Testis (tissue), 3 donors: ENCODE data around the gene KRTAP2-1. TPM values are rescaled to one million over a fixed set of nuclear protein-coding genes. Genes with fewer than 3 reads are reported as not detected.

ENCODE experiments used
- DNase-seq: peaks from one replicate; pipeline ENCODE4 v3.0.0-alpha.2; 2019
- H3K27ac ChIP-seq, 2 donors: fragments of 200-600 bp; sonication (generic); one replicate each; pipeline ENCODE4 v1.5.1; 2019
- H3K27me3 ChIP-seq: fragments of 200-600 bp; sonication (generic); one replicate; pipeline ENCODE4 v1.5.1; 2019
- H3K36me3 ChIP-seq: fragments of 200-600 bp; sonication (generic); one replicate; pipeline ENCODE4 v1.5.1; 2017; ENCODE audit warnings: low read depth; ENCODE audit errors: missing control alignments
- H3K4me1 ChIP-seq: fragments of 200-600 bp; sonication (generic); one replicate; pipeline ENCODE4 v1.5.1; 2019
- H3K4me3 ChIP-seq, 2 donors: fragments of 200-600 bp; sonication (generic); one replicate each; pipeline ENCODE4 v1.5.1; 2017 to 2019
- H3K9me3 ChIP-seq: fragments of 200-600 bp; sonication (generic); one replicate; pipeline ENCODE4 v1.5.1; 2017
- POLR2A ChIP-seq: fragments of 450-650 bp; IDR thresholded peaks from one replicate; pipeline ENCODE4 v1.6.1; 2017; ENCODE audit warnings: antibody characterized with exemption, mild to moderate bottlenecking, moderate library complexity
- WGBS, 2 donors: methylation state at CpG; one replicate each; pipeline ENCODE4 v1.1.5; 2018; 5-methylcytosine and 5-hydroxymethylcytosine counted together
- intact Hi-C: fragments of 100-400 bp; cut with DNase I; formaldehyde crosslinking; loops from one replicate; pipeline ENCODE4 v1.15.1; 2023; ENCODE audit warnings: low total_unique reads
- polyA plus RNA-seq: library from polyadenylated mRNA; stranded (reverse); fragments of 350-450 nt; fragmentation: Illumina TruSeq; extraction: RNeasy Lipid Tissue Mini Kit (QIAGEN cat#74804); gene quantifications from one replicate; pipeline ENCODE4 v1.2.3, GENCODE V29; 2014; ENCODE audit warnings: low read depth, low replicate concordance; ENCODE audit not compliant: insufficient read depth
- total RNA-seq, 2 donors: library from RNA; depleted of rRNA; stranded (reverse); fragments of >200 nt; gene quantifications; one replicate each; pipeline ENCODE4 v1.2.3, GENCODE V29; 2016
- TF ChIP-seq, protein P1 (sequence below), 3 experiments: fragments of 450-650 bp in 2 of 3; fragments of 200-600 bp in 1 of 3; sonication (generic) in 1 of 3; IDR thresholded peaks; one replicate each; pipeline ENCODE4 v1.5.1; 2016 to 2019; ENCODE audit warnings: antibody characterized with exemption in 3 of 3, mild to moderate bottlenecking in 2 of 3, moderate library complexity in 1 of 3

KRTAP2-1 gene
- total and polyA plus RNA-seq, 3 donors from 2014 or later = not detected

DNA sequence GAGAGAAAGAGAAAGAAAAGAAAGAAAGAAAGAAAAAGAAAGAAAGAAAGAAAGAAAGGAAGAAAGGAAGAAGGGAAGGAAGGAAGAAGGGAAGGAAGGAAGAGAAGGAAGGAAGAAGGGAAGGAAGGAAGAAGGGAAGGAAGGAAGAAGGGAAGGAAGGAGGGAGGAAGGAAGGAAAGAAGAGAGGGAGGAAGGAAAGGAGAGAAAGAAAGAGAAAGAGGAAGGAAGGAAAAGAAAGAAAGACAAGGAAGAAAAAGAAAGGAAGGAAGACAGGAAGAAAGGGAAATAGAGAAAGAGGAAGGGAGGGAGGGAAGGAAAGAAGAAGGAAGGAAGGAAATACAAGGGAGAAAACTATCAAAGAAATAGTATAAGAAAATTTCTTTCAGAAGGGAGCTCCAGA is 29.7 kb upstream of the KRTAP2-1 start:
- intact Hi-C loops = no loop called here
- H3K27me3 ChIP-seq = no peaks in the 10 kb centered on the region
- H3K4me3 ChIP-seq = no peak overlapping the region
- no peaks in the 10 kb centered on the region for H3K9me3 ChIP-seq
- H3K4me1 ChIP-seq = no peaks in the 10 kb centered on the region
- no peak for DNase-seq
- no peaks in the 10 kb centered on the region for H3K36me3 ChIP-seq
- TF ChIP-seq POLR2A = no peak
- TF ChIP-seq, protein P1, sequence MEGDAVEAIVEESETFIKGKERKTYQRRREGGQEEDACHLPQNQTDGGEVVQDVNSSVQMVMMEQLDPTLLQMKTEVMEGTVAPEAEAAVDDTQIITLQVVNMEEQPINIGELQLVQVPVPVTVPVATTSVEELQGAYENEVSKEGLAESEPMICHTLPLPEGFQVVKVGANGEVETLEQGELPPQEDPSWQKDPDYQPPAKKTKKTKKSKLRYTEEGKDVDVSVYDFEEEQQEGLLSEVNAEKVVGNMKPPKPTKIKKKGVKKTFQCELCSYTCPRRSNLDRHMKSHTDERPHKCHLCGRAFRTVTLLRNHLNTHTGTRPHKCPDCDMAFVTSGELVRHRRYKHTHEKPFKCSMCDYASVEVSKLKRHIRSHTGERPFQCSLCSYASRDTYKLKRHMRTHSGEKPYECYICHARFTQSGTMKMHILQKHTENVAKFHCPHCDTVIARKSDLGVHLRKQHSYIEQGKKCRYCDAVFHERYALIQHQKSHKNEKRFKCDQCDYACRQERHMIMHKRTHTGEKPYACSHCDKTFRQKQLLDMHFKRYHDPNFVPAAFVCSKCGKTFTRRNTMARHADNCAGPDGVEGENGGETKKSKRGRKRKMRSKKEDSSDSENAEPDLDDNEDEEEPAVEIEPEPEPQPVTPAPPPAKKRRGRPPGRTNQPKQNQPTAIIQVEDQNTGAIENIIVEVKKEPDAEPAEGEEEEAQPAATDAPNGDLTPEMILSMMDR (IDR thresholded peaks at IDR 0.05) = no peak
- H3K27ac ChIP-seq = no peak overlapping the region

DNA sequence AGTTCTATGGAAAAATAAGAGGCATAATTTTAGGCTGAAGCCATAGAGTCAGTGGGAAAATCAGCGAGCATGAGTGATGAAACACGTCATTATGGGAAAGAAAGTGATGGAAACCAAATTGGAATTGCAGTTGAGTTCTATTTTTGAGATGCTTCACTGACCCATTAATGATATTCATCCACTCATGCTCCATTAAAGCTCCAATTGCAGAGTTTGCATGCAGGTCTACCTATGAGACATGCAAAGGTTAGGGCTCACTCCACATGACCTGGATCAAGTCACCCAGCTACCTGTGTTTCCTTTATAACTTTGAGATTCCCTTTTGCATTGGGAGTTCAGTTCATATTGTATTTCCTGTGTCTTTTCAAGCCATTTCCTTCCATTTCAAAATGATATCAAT is 26.6 kb upstream of the KRTAP2-1 start:
- WGBS, 2 donors = 93 to 94% methylated on average over 2 of the region's 2 CpGs
- TF ChIP-seq POLR2A = no peak
- TF ChIP-seq, protein P1 (IDR thresholded peaks at IDR 0.05) = no peak
- no peaks in the 10 kb centered on the region for H3K27me3 ChIP-seq
- H3K27ac ChIP-seq = no peak overlapping the region
- no peak for DNase-seq
- H3K4me1 ChIP-seq = no peaks in the 10 kb centered on the region
- H3K4me3 ChIP-seq = no peak overlapping the region
- intact Hi-C loops = no loop called here
- no peaks in the 10 kb centered on the region for H3K36me3 ChIP-seq
- no peaks in the 10 kb centered on the region for H3K9me3 ChIP-seq

DNA sequence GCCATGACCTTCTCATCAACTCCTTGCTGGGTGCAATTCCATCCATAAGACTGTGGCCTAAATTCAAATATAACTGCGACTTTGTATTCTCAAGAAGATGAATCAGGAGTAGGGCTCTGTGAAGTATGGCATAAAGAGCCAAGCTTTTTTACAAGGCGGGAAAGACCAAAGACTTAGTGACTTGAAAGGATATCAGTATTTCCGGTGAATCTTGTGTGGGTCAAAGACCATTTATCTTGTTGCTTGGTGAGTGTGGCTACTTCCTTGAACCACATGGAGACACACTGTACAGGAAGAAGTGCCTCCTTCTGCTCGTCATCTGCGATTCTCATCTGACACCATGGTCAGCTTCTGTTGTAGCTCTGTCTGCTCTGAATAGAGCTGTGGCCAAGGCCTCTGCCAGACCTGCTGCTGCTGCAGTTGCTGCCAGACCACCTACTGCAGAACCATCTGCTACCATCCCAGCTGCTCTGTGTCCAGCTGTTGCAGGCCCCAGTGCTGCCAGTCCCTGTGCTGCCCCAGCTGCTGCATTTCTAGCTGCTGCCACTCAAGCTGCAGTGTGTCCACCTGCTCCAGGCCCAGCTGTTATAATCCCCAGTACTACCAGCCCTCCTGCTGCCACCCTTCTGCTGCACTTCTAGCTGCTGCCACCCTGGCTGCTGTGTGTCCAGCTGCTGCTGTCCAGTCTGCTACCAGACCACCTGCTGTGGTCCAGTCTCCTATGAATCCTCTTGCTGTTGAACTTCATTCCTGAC is 24.7 kb upstream of the KRTAP2-1 start:
- WGBS, 2 donors = 76 to 98% methylated on average over 5 of the region's 5 CpGs
- Histone ChIP-seq H3K27ac (no peak overlapping the region), H3K4me1 (no peaks in the 10 kb centered on the region), H3K9me3 (no peaks in the 10 kb centered on the region), H3K27me3 (no peaks in the 10 kb centered on the region), H3K4me3 (no peak overlapping the region), H3K36me3 (no peaks in the 10 kb centered on the region)
- intact Hi-C loops = no loop called here
- TF ChIP-seq, protein P1 (IDR thresholded peaks at IDR 0.05) = no peak
- no peak for TF ChIP-seq POLR2A
- DNase-seq = no peak

DNA sequence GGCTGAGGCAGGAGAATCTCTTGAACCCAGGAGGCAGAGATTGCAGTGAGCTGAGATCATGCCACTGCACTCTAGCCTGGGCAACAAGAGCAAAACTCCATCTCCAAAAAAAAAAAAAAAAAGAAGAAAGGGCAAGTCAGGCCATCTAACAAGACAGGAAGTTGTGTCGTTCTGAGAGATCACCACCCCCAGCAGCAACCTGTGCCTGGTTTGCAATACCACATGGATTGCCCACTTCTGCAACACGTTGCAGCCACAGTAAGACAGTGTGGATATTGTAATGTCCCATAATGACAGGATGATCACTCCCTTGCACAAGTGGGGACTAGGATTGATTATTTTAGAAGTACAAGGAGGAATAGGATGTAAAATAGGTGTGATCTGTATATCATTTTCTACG is 21.9 kb upstream of the KRTAP2-1 start:
- Histone ChIP-seq H3K9me3 (no peaks in the 10 kb centered on the region), H3K27me3 (no peaks in the 10 kb centered on the region), H3K27ac (no peak overlapping the region), H3K4me3 (no peak overlapping the region), H3K36me3 (no peaks in the 10 kb centered on the region), H3K4me1 (no peaks in the 10 kb centered on the region)
- 69 to 90% methylated on average over 3 of the region's 3 CpGs for WGBS, 2 donors
- TF ChIP-seq POLR2A = no peak
- TF ChIP-seq, protein P1 (IDR thresholded peaks at IDR 0.05) = no peak
- intact Hi-C loops = no loop called here
- no peak for DNase-seq

DNA sequence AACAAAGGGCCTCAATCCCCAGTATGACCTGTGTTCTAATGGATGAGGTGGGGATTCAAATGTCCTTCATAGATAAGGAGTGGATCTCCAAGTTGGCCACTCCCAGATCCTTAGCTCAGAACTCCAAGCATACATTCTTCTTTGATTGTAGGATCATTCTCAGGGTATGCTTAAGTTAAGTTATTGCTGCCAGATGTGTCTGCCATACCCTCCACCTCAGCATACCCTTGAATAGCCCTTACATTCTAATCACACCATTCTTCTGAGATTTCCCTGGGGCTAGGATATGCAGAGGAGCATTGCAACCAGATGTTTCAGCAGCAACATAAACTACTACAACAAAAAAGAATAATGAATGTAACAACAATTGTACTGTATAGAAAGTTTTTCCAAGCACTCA is 20.2 kb upstream of the KRTAP2-1 start:
- H3K36me3 ChIP-seq = no peaks in the 10 kb centered on the region
- TF ChIP-seq POLR2A = no peak
- TF ChIP-seq, protein P1 (IDR thresholded peaks at IDR 0.05) = no peak
- H3K9me3 ChIP-seq = no peaks in the 10 kb centered on the region
- H3K27ac ChIP-seq = no peak overlapping the region
- H3K27me3 ChIP-seq = no peaks in the 10 kb centered on the region
- intact Hi-C loops = no loop called here
- H3K4me3 ChIP-seq = no peak overlapping the region
- no peaks in the 10 kb centered on the region for H3K4me1 ChIP-seq
- no peak for DNase-seq
